ENCODE measurements around the gene GAL3ST2.
"Not testable (repeated sequence)": the region's sequence is repeated elsewhere in the genome, so short reads cannot be mapped to it uniquely, and the experiment has no call there.

The GAL3ST2 gene

GRCh38 chr2:241820625-241821384 lies 44.2 kb downstream of the GAL3ST2 start:
- DNase-seq: no peak

DNA sequence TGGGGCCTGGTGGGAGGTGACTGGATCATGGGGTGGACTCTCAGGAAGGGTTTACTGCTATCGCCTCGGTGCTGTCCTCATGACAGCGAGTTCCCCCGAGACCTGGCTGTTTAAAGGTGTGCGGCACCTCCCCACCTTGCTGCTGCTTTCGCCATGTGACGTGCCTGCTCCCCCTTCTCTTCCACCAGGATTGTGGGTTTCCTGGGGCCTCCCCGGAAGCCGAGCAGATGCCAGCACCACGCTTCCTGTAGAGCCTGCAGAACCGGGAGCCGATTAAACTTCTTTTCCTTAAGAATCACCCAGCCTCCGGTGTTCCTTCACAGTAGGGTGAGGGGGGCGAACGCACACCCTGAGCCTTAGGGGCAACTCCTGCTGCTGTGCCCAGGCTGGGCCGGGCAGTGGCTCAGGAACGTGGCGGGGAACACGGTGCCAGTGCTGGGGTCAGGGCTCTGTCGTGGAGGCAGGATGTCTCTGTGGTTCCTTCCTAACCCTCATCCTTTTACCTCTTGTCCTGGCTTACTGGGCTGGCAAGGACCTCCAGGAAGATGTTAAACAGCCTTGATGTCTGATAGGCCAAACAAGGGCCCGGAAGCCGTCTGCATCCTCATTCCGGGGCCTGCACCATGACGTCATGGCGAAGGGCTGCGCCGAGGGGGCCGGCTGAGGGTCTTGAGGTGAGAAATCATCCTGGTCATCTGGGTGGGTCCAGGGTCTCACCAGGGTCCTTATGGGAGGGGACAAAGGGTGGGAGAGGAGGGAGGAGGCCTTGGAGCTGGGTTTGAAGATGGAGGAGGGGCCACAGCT lies 45.0 kb downstream of the GAL3ST2 start:
- DNase-seq: no peak

- no peak for DNase-seq
Measured at GRCh38 chr2:241822264-241822623, 45.6 kb downstream of the GAL3ST2 start.

GRCh38 chr2:241823531-241824437 lies 47.2 kb downstream of the GAL3ST2 start:
- DNase-seq: not testable (repeated sequence)

DNA sequence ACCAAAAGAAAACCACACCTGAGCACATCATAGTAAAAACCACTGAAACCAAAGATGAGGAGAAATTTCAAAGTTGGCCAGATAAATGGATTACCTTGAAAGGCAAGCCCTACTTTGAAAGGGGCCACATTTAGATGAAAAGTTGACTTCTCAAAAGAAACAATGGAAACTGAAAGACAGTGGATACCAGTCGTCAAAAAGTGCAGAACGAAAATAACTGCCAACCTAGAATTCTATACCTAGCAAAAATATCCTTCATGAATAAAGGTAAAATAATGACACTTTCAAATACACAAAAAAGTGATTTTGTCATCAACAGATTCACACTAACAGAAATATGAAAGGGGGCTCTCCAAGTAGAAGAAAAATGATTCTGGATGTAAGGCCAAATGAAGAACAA lies 50.8 kb downstream of the GAL3ST2 start:
- DNase-seq: no peak

- no peak for DNase-seq
Measured at GRCh38 chr2:241833101-241833663, 56.6 kb downstream of the GAL3ST2 start.

DNA sequence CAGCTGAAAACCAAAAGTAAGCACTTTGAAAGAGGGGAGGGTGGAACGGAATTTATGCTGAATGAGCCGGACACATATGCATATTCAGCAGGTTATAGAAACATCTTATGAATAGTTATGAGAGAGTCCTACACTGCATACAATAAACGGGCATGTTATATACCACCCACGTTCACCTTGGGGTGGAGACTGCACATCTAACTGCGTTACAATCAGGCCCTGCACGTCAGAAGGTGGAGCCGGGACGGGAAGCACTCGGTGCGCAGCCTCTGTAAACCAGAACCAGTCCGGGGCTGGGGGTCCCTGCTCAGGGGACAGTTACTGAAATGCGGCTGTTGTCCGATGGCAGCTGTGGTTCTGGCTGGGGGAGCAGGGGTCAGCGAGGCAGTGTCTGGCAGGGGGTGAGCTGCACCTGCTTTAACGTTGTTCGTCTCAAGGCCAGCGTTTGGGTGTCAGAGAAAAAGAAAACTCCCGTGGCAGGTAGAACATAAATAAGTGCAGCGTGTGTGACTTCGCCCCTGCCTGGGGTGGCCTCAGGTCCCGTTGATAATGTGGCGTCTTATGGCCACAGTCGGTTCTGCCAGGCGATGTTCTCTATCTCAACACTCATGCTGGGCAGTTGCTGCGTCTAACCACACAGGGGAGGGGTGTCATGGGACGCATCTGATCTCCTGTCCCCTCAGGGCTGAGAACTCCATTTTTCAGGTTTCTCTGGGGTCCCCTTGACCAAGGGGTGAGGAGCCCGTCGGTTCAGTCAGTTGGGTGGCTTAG lies 57.3 kb downstream of the GAL3ST2 start:
- not testable (repeated sequence) for DNase-seq

DNA sequence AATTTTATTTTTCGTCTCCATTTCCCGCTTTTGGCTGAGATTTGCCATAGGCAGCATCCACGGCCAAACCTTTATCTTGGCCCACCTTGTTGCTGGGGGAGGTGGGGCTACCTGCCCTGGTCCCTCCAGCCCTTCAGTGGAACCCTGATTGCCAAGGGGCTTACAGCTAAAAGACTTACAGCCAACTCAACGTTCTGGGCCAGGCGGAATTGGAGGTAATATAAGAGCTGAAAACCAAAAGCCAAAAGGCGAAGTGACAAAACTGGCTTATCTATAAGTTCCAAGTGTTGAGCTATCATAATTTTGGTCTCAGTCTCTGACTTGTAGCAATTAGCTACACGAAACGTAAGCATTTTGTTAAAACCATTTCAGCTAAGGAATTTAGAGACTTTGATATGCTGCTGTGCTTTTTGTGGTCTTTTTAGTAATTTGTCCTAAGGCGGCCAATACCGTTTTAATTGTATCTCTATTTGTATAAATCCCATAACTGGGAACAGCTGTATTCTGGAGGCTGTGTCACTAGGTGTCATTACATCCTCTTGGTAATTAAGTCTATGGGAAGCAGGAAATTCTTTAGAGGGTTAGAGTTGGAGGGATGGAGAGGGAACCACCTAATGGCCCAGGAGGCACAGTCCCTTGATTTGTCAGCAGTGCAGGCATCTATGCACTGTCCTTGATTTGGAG lies 58.0 kb downstream of the GAL3ST2 start:
- DNase-seq: no peak

- DNase-seq: no peak
Measured at GRCh38 chr2:241835611-241836010, 59.0 kb downstream of the GAL3ST2 start.

- no peak for DNase-seq
Measured at GRCh38 chr2:241836292-241836691, 59.7 kb downstream of the GAL3ST2 start.

DNA sequence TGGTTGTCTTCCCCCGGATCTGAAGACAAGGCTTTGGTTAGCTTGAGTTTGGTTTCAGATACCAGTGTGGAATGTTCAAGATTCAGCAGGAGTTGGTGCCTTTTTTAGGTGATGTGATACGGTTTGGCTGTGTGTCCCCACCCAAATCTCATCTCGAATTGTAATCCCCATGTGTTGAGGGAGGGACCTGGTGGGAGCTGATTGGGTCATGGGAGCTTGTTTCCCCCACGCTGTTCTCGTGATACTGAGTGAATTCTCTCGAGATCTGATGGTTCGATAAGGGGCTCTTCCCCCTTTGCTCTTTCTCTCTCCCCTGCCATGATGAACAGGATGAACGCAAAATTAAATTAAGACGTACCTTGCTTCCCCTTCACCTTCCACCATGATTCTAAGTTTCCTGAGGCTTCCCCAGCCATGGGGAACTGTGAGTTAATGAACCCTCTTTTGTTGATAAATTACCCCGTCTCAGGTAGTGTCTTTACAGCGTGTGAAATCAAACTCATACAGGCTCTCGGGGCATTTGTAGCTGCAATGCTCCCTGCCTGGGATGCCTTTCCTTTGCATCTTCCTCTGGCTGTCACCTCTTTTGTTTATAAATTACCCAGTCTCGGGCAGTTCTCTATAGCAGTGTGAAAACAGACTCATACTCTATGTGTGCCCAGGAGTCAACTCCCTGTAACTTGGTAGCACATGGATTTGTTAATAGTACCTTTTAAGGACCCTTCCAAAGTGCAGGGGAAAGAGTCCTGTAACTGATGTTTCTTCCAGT lies 60.8 kb downstream of the GAL3ST2 start:
- DNase-seq: no peak

DNA sequence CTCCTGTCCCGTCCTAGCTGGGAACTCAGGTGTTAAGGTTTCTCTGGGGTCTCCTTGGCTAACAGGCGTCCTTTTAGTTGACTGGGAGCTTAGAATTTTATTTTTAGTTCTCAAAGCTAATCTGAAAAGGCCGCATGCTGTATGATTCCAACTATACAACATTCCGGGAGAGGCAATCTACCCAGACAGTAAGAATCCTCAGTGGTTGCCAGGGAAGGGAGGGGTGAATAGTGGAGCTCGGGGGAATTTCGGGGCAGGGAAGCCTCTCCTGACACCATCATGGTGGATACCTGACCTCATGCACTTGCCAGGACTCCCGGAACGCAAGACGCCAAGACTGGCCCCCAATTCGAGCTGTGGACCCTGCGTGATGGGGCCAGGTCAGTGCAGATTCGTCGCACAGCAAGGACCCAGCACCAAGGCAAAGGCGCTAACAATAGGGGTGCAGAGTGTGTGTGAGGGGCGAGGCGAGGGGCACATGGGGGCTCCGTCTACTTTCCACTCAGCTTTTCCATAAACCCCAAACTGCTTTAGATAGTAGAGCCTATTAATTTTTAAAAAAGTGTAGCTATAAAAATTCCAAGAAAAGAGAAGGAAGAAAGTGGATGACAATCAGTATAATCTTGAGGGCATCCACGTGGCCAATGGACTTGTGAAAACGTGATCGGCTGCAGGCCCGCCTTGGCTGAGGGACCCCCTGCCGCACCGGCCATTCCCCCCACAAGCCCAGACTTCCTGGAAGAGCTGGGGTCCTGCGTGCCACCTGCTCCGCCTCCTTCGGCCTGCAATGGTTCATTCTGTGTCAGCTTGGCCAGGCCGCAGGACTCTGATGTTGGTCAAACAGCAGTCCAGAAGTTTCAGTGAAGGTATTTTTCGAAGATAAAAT lies 64.8 kb downstream of the GAL3ST2 start:
- DNase-seq: no peak

GRCh38 chr2:241842067-241842415 lies 65.4 kb downstream of the GAL3ST2 start:
- no peak for DNase-seq

DNA sequence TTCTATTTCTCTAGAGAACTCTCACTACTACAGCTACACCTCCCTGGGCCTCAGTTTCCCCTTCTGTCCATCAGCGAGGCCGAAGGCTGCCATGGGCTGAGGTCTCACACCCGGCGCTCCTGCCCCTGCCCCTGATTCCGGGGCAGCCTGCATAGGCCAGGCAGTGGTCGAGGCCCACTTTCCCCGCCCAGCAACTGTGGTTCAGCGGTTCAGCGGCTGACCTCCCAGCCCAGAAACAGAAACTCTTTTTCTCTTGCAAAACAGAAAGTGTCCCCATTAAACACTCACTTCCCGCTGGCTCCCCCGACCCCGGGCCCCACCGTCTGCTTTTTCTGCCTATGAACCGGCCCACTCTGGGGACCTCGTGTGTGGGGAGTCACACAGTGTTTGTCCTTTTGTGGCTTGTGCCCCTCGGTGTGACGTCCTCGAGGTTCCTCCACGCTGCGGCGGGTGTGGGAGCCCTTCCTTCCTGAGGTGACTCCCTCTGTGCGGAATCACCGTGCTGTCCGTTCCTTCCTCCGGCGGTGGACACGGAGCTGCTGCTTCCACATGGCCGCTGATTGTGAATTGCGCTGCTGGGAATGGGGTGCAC lies 66.1 kb downstream of the GAL3ST2 start:
- DNase-seq: peak; percentile 61

DNA sequence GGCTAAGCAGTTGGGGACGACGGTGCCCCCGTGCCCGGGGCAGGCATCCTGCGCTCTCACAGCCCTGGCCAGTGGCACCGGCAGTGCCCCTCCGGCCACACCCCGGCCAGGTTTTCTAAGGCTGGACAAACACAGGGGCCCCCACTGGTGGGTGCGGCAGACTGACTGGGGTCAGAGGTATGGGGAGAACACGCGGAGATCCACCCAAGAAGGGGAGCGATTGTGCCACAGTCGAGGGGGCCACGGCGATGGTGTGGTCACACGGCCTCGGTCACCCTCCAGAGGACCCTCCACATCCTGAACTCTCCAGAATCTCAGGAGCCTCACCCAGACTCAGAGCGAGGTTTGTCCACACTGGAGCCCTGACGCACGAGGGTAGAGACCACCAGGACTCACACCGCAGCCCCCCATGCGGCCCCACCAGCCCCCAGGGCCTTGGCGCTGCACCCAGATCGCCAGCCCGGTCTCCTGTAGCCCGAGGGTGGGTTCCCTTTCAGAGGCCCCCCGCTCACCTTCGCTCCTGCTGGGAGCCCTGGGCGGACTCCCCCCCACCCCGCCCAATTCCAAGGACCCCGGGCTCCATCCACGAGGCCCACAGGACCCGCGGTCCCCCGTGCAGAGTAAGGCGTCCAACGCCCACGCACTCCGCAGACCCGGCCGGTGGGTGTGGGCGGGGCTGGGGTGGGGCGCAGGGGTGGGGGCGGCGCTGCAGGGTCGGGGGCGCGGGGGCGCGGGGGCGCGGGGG lies 66.9 kb downstream of the GAL3ST2 start:
- DNase-seq: no peak

DNA sequence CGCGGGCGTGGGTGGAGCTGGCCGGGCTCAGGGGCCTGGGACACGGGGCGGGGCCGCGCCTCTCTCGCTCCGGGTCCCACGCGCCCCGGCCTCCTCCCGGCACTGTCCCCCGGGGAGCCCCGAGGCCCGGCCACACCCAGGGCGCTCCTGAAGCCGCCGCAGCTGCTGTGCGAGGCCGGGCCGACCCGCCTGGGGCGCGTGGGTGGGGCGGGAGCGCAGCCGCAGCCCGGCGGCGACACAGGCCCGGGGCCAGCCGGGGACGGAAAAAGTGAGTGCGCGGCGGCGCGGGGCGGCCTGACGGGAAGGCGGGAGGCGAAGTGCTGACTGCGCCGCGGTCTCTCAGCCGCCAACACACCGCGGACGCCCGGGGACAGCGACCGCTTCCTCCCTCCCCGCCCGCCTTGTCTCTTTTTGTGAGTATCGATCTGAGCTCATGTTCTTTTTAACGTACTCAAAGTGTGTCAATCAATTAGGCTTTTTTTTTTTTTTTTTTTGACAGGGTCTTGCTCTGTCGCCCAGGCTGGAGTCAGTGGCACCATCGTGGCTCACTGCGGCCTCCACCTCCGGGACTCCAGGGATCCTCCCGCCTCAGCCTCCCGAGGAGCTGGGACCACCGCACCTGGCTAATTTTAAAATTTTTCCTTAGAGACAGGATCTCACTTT lies 67.6 kb downstream of the GAL3ST2 start:
- DNase-seq: peak; percentile 71

- no peak for DNase-seq
Measured at GRCh38 chr2:241844831-241845578, 68.4 kb downstream of the GAL3ST2 start.
